GM23248 (cell line): ENCODE results near the gene PSME3IP1.

Experiments used
- EZH2 ChIP-seq: fragments of 200-600 bp; sonication (generic); IDR thresholded peaks from 2 replicates; pipeline ENCODE4 v1.6.1; 2018; ENCODE audit warnings: antibody characterized with exemption, mild to moderate bottlenecking; ENCODE audit not compliant: insufficient read depth, poor library complexity, severe bottlenecking
- EZH2phosphoT487 ChIP-seq: fragments of 200-600 bp; sonication (generic); IDR thresholded peaks from 2 replicates; pipeline ENCODE4 v1.6.1; 2018; ENCODE audit warnings: antibody characterized with exemption, moderate library complexity, mild to moderate bottlenecking, low read depth; ENCODE audit not compliant: insufficient read depth

DNA sequence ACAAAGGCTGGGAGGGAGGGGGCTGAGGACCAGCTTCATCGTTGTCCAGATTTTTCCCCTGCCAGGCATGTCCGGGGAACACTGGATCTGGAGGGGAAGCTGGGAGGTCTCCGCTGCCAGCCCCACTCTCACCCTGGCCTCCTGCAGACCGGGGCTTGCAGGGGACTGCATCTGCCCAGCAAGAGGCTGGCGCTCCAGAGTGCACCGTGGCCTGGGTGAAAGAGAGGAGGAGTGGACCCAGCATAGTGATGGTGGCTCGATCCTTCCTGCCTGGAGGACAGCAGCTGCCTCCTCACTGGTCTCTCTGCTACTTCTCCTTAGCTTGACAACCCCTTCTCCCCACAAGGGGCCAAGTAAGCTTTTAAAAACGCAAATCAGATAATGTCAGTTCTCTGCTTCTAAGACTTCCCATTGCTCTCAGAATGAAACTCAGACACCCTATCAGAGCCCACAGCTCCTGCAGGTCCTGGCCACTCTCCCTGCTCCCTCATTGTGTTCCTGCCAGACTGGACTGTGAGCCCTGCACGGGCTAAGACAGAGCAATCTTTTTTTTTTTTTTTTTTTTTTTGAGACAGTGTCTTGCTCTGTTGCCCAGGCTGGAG is 78.4 kb downstream of the PSME3IP1 start:
- TF ChIP-seq EZH2 (no peak), EZH2phosphoT487 (no peak)
